ENCODE results near the gene CFAP107.
"Not testable (repeated sequence)": the region's sequence is repeated elsewhere in the genome, so short reads cannot be mapped to it uniquely, and the experiment has no call there.

Gene CFAP107

GRCh38 chr1:12778907-12779306, 32.9 kb downstream of the CFAP107 start:
- Histone ChIP-seq H3K4me3 (ENCODE audit: low read depth, low read length) (no peak overlapping the region), H3K9me3 (ENCODE audit: control insufficient read depth, insufficient read depth, low read length) (no peaks in the 10 kb centered on the region; the same call in 1 of the 2 replicates), H3K4me1 (ENCODE audit: control insufficient read depth, insufficient read depth, low read length) (peaks cover 10% of the 10 kb centered on the region; the same call in 1 of the 2 replicates), H3K36me3 (ENCODE audit: control insufficient read depth, insufficient read depth, low read length) (no peaks in the 10 kb centered on the region), H3K27ac (ENCODE audit: low read depth, low read length) (no peak overlapping the region), H3K27me3 (ENCODE audit: control insufficient read depth, insufficient read depth, low read length) (no peaks in the 10 kb centered on the region), H3K9ac (ENCODE audit: low read depth, low read length) (no peak overlapping the region)

DNA sequence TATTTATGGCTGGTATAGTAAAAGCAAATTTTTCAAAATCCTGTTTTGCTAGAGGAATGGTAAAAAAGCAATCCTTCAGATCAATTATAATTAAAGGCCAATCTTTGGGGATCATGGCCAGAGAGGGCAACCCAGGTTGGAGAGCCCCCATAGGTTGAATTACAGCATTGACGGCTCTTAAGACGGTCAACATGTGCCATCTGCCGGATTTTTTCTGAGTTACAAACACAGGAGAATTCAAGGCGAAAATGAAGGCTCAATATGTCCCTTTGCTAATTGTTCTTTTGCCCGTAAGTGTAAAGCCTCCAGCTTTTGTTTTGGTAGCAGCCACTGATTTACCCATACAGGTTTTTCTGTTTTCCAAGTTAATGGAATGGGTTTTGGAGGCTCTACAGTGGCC, 35.5 kb downstream of the CFAP107 start:
- not testable (repeated sequence) for H3K27ac ChIP-seq (ENCODE audit: low read depth, low read length); H3K36me3 ChIP-seq (ENCODE audit: control insufficient read depth, insufficient read depth, low read length); H3K4me1 ChIP-seq (ENCODE audit: control insufficient read depth, insufficient read depth, low read length); H3K27me3 ChIP-seq (ENCODE audit: control insufficient read depth, insufficient read depth, low read length); H3K9ac ChIP-seq (ENCODE audit: low read depth, low read length); H3K4me3 ChIP-seq (ENCODE audit: low read depth, low read length)
- peaks cover 14% of the 10 kb centered on the region for H3K9me3 ChIP-seq (ENCODE audit: control insufficient read depth, insufficient read depth, low read length)

DNA sequence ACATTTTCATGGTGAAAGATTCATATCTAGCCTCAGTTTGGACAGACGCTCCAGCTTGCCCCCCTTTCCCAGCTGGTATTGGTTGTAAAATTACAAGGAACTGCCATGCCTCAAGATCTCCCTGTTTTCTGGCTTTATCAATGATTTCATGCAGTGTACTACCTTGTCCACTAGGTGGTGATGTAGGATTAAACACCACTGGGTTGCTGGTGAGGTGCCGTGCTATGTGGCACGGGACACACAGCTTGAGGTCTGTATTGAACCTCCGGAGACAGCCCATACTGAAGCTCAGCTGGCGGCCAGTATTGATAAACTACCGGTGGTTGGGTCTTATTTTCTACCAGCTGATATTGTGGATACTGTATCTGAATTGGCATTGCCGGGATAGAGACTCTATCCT, 37.8 kb downstream of the CFAP107 start:
- H3K36me3 ChIP-seq (ENCODE audit: control insufficient read depth, insufficient read depth, low read length); H3K9ac ChIP-seq (ENCODE audit: low read depth, low read length); H3K27ac ChIP-seq (ENCODE audit: low read depth, low read length); H3K4me3 ChIP-seq (ENCODE audit: low read depth, low read length); H3K4me1 ChIP-seq (ENCODE audit: control insufficient read depth, insufficient read depth, low read length); H3K27me3 ChIP-seq (ENCODE audit: control insufficient read depth, insufficient read depth, low read length): not testable (repeated sequence)
- H3K9me3 ChIP-seq (ENCODE audit: control insufficient read depth, insufficient read depth, low read length): peaks cover 20% of the 10 kb centered on the region

GRCh38 chr1:12784729-12785128, 38.7 kb downstream of the CFAP107 start:
- not testable (repeated sequence) for H3K27ac ChIP-seq (ENCODE audit: low read depth, low read length); H3K4me3 ChIP-seq (ENCODE audit: low read depth, low read length); H3K36me3 ChIP-seq (ENCODE audit: control insufficient read depth, insufficient read depth, low read length); H3K27me3 ChIP-seq (ENCODE audit: control insufficient read depth, insufficient read depth, low read length); H3K4me1 ChIP-seq (ENCODE audit: control insufficient read depth, insufficient read depth, low read length); H3K9ac ChIP-seq (ENCODE audit: low read depth, low read length)
- peaks cover 20% of the 10 kb centered on the region for H3K9me3 ChIP-seq (ENCODE audit: control insufficient read depth, insufficient read depth, low read length)

DNA sequence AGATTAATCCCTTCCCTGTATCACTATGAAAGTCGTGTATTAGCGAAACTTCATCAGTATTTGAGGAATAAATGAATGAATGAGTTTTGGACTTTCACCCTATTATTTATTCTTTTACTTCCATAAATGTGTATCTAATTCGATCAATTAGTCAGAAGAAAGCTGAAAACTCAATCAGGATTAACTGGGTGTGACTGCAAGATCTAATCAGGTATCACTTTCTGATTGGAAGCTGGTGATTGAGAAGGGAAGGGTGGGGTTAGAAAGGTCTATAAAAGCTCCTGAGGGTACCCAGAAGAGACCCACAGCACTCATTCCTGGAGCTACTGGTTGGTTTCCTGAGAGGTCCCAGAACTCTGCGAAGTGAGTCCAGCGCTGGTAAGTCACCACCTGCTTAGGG, 45.1 kb downstream of the CFAP107 start, which contains the start of gene PRAMEF1:
TSS of gene PRAMEF1 (plus strand) at position 301 of the 400 bp plus-strand sequence. CDS start 1,831 bp downstream, outside the sequence.
- not testable (repeated sequence) for H3K27ac ChIP-seq (ENCODE audit: low read depth, low read length); H3K4me1 ChIP-seq (ENCODE audit: control insufficient read depth, insufficient read depth, low read length); H3K4me3 ChIP-seq (ENCODE audit: low read depth, low read length)

GRCh38 chr1:12798911-12799310, 52.9 kb downstream of the CFAP107 start:
- Histone ChIP-seq H3K9me3 (ENCODE audit: control insufficient read depth, insufficient read depth, low read length) (peaks cover 35% of the 10 kb centered on the region), H3K27me3 (ENCODE audit: control insufficient read depth, insufficient read depth, low read length) (no peaks in the 10 kb centered on the region), H3K4me3 (ENCODE audit: low read depth, low read length) (no peak overlapping the region), H3K27ac (ENCODE audit: low read depth, low read length) (no peak overlapping the region), H3K36me3 (ENCODE audit: control insufficient read depth, insufficient read depth, low read length) (no peaks in the 10 kb centered on the region), H3K4me1 (ENCODE audit: control insufficient read depth, insufficient read depth, low read length) (no peaks in the 10 kb centered on the region), H3K9ac (ENCODE audit: low read depth, low read length) (no peak overlapping the region)

More for the DNA sequence above, 45.1 kb downstream of the CFAP107 start, which contains the start of gene PRAMEF1:
- not testable (repeated sequence) for H3K9me3 ChIP-seq (ENCODE audit: control insufficient read depth, insufficient read depth, low read length); H3K36me3 ChIP-seq (ENCODE audit: control insufficient read depth, insufficient read depth, low read length); H3K9ac ChIP-seq (ENCODE audit: low read depth, low read length); H3K27me3 ChIP-seq (ENCODE audit: control insufficient read depth, insufficient read depth, low read length)

GRCh38 chr1:12799730-12800129, 53.7 kb downstream of the CFAP107 start:
- H3K9me3 ChIP-seq (ENCODE audit: control insufficient read depth, insufficient read depth, low read length): peaks cover 35% of the 10 kb centered on the region
- H3K27me3 ChIP-seq (ENCODE audit: control insufficient read depth, insufficient read depth, low read length): no peaks in the 10 kb centered on the region
- H3K27ac ChIP-seq (ENCODE audit: low read depth, low read length): no peak overlapping the region
- H3K4me1 ChIP-seq (ENCODE audit: control insufficient read depth, insufficient read depth, low read length): no peaks in the 10 kb centered on the region
- H3K4me3 ChIP-seq (ENCODE audit: low read depth, low read length): no peak overlapping the region
- no peak overlapping the region for H3K9ac ChIP-seq (ENCODE audit: low read depth, low read length)
- no peaks in the 10 kb centered on the region for H3K36me3 ChIP-seq (ENCODE audit: control insufficient read depth, insufficient read depth, low read length)

GRCh38 chr1:12809933-12810332, 63.9 kb downstream of the CFAP107 start:
- H3K36me3 ChIP-seq (ENCODE audit: control insufficient read depth, insufficient read depth, low read length): no peaks in the 10 kb centered on the region
- peaks cover 67% of the 10 kb centered on the region for H3K9me3 ChIP-seq (ENCODE audit: control insufficient read depth, insufficient read depth, low read length)
- H3K9ac ChIP-seq (ENCODE audit: low read depth, low read length): no peak overlapping the region
- no peaks in the 10 kb centered on the region for H3K4me1 ChIP-seq (ENCODE audit: control insufficient read depth, insufficient read depth, low read length)
- no peaks in the 10 kb centered on the region for H3K27me3 ChIP-seq (ENCODE audit: control insufficient read depth, insufficient read depth, low read length)
- H3K27ac ChIP-seq (ENCODE audit: low read depth, low read length): no peak overlapping the region
- no peak overlapping the region for H3K4me3 ChIP-seq (ENCODE audit: low read depth, low read length)

- H3K9ac ChIP-seq (ENCODE audit: low read depth, low read length): no peak overlapping the region
- H3K4me1 ChIP-seq (ENCODE audit: control insufficient read depth, insufficient read depth, low read length): no peaks in the 10 kb centered on the region
- H3K9me3 ChIP-seq (ENCODE audit: control insufficient read depth, insufficient read depth, low read length): peaks cover 61% of the 10 kb centered on the region
- H3K27me3 ChIP-seq (ENCODE audit: control insufficient read depth, insufficient read depth, low read length): no peaks in the 10 kb centered on the region
- no peaks in the 10 kb centered on the region for H3K36me3 ChIP-seq (ENCODE audit: control insufficient read depth, insufficient read depth, low read length)
- no peak overlapping the region for H3K4me3 ChIP-seq (ENCODE audit: low read depth, low read length)
- H3K27ac ChIP-seq (ENCODE audit: low read depth, low read length): no peak overlapping the region
Observed at GRCh38 chr1:12810691-12811408, 64.8 kb downstream of the CFAP107 start.

- peaks cover 55% of the 10 kb centered on the region for H3K9me3 ChIP-seq (ENCODE audit: control insufficient read depth, insufficient read depth, low read length)
- no peak overlapping the region for H3K27ac ChIP-seq (ENCODE audit: low read depth, low read length)
- H3K9ac ChIP-seq (ENCODE audit: low read depth, low read length): no peak overlapping the region
- no peaks in the 10 kb centered on the region for H3K36me3 ChIP-seq (ENCODE audit: control insufficient read depth, insufficient read depth, low read length)
- H3K4me1 ChIP-seq (ENCODE audit: control insufficient read depth, insufficient read depth, low read length): no peaks in the 10 kb centered on the region
- no peaks in the 10 kb centered on the region for H3K27me3 ChIP-seq (ENCODE audit: control insufficient read depth, insufficient read depth, low read length)
- no peak overlapping the region for H3K4me3 ChIP-seq (ENCODE audit: low read depth, low read length)
Observed at GRCh38 chr1:12811409-12811784, 65.4 kb downstream of the CFAP107 start.
